Body of pancreas (tissue), 4 donors: Measurements from ENCODE around the gene TTC3.

Source experiments
- CTCF ChIP-seq, 7 experiments: fragments of 450-650 bp in 4 of 7; fragments of 200-600 bp in 3 of 7; sonication (generic) in 3 of 7; IDR thresholded peaks; one replicate each; pipeline ENCODE4 v1.5.1; 2016 to 2019; ENCODE audit warnings: antibody characterized with exemption in 7 of 7
- POLR2A ChIP-seq, 3 donors: fragments of 450-650 bp; IDR thresholded peaks; one replicate each; pipeline ENCODE4 v1.6.1; 2016; ENCODE audit warnings: antibody characterized with exemption in 3 of 3, mild to moderate bottlenecking in 2 of 3

GRCh38 chr21:37153935-37154350 is 80.9 kb downstream of the TTC3 start:
- no peak for TF ChIP-seq CTCF (IDR thresholded peaks at IDR 0.05)
- no peak for TF ChIP-seq POLR2A (IDR thresholded peaks at IDR 0.05)
